ENCODE data around the gene TSPYL6.
"Not testable (repeated sequence)": the region's sequence is repeated elsewhere in the genome, so short reads cannot be mapped to it uniquely, and the experiment has no call there.

The TSPYL6 gene

DNA sequence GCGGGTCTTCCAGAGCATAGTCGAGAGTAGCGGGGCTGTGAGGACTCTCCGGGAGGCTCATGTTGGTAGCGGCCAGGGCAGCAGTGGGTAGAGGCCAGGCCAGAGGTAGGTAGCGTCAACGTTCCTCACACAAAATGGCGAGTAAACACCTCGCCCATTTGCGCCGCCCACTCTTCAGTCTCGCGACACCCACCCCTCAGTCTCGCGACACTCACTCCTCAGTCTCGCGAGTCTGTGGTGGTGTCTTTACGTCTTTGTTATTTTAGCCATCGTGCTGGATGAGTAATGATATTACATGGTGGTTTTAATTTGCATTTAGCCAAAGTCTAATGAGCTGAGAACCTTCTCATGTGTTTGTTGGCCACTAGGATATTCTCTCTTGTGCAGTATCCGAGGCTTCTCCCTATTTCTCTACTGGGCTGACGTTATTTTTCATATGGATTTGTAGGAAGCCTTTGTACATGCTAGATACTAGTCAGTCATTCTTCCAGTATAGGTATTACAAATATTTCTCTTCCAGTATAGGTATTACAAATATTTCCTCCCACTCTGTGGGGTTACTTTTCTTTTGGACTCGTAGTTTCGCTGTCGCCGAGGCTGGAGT is at the start of gene TSPYL6:
TSS of gene TSPYL6 (minus strand) at position 139 of the 604 bp plus-strand sequence. CDS start at position 61, 78 bp downstream.
- DNase-seq = no peak

DNA sequence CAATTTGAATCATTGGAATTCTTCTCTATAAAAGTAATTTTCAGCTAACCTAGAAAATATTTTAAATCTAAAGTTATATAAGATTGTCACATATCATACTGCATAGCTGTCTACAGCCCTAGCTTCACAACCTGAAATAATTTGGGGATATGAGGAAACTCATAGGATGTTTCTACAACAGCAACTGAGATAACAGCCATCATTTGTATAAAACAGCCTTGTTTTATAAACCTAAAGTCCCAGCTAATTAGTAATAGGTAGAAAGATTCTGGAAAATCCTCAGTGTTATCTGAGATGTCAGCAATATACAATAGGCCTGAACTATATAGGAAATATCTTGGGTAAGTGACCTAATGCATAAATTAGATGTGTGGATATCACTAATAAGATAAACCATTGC is 47.6 kb upstream of the TSPYL6 start:
- no peak for DNase-seq

DNA sequence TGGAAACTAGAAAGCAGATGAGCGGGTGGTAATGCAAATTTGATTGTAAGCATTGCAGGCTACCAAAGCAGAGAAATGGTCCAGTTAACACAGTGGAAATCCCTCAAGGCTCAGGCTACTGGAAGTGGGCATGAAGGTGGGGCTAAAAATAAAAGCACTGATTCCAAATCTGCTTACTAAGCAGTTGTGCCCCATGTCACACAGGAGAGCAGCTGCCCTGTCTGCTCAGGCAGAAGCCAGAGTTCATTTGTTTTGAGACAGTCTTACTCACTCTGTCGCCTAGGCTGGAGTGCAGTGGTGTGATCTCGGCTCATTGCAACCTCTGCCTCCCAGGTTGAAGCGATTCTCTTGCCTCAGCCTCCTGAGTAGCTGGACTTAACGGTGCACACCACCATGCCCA is 42.5 kb upstream of the TSPYL6 start:
- no peak for DNase-seq

DNA sequence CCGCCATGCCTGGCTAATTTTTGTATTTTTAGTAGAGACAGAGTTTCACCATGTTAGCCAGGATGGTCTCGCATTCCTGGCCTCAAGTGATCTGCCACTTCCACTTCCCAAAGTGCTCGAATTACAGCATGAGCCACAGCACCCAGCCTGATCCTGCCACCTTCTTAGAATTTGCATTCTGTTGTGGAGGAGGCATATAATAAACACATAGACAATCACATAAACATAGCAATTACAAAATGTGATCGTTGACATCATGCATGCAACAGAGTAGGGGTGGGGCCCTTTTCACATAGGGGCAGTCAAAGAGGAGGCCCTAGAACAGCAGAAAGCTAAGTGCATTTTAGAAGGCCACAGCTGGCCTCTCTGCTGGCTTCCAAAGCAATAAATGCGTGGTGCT is 39.9 kb upstream of the TSPYL6 start:
- DNase-seq = no peak

DNA sequence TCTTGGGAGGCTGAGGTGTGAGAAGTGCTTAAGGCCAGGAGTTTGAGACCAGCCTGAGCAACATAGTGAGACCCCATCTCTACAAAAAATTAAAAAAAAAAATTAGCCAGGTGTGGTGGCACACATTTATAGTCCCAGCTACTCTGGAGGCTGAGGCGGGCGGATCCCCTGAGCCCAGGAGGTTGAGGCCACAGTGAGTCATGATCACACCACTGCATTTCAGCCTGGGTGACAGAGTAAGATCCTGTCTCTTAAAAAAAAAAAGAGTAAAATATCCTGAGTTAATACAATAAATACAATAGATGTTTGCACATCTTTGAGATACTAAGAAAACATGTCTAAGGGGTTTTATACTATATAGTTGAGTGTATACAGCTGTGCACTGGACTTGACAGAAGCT is 38.6 kb upstream of the TSPYL6 start:
- not testable (repeated sequence) for DNase-seq

DNA sequence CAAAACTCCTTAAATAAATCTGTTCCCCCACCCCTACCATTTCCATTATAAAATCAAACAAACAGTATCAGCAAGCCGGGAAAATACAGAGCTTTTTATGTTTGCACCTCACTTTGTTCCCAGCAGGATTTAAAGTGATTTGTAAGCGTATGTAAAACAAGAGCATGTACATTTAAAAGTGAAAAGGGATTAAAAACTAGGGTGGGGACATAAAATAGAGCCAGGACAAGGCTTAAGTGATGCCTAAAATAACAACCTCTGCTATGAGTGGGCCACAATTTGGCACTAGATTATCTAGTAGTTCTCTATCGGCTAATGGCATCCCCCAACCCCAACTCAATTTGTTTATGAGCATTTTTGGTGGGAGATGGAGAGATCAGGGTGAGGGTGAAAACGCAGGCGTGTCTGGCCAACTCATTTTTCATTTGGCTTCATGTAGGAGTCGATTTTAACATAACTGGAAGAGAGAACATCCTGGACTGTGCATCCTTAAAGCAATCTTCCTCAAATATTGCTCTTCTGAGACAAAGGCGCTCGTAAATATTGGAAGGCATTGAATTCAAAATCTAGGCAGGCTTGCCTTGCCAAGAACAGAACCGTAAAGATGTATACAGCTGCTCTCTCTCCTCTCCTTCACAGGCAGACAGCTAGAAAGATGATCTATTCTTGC is 34.5 kb upstream of the TSPYL6 start:
- DNase-seq = no peak

DNA sequence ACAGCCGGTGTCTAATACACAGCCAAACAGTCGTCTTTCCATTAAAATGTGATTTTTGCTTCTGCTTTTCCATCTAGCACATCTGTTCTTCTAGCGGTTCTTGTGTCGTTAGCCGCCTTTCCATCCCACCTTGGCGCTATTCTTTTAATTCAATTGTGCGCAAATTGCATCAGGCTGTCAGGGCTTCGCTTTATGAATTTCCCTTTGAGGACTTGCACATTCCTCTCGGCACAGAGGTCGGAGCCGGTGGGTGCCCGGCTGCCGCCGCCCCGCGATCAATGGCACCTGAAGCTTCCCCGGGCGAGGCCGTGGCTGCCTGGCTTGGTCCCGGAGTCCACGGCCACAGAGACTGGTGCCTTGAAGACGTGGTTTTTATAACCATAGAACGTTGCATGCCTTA is 33.9 kb upstream of the TSPYL6 start:
- DNase-seq = no peak

DNA sequence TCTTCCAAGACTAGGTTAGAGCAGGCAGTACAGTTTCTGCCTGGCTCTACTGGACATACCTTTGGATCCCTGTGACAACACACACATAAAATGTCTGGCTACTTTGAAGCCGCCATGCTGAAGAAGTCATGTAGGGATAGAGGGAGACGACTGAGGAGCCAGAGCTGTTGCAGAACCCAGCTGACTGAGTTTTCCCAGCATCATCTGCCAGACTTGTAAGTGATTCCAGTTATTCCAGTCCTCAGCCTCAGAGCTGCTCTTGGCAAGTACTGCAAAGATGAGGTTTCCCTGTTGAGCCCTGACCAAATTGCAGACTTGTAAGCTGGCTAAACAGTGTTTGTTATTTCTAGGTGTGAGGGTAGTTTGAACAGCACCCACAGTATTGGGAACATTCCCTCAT is 31.5 kb upstream of the TSPYL6 start:
- no peak for DNase-seq

DNA sequence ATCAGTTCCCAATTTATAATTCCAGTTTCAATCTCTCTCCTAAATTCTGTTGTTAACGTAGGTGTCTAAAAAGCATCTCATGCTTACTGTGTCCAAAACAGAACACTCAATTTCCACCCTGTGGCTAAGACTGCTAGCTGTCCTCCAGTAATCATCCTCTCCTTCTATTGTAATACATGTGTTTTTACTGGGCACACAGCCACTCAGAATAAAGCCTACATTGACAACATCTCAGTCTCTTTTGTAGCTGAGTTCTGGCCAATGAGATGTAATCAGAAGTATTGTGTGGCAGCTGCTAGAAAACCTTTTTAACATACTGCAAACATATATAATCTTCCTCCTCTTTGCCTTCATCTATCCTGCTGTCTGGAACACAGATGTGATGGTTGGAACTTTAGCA is 29.4 kb upstream of the TSPYL6 start:
- DNase-seq = no peak

DNA sequence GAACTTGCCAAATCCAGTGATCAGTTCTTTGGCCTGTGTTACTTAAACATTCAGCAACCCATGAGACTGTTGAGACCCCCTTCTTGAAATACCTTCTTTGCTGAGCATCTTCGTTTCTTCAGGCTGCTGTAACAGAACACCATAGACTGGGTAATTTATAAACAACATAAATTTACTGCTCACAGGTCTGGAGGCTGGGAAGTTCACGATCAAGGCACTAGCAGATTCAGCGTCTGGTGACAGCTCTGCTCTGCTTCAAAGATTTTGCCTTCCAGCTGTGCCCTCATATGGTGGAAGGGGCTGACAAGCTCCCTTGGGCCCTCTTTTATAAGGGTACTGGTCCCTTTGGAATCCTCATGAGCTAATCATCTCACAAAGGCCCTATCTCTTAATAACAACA is 28.8 kb upstream of the TSPYL6 start:
- no peak for DNase-seq

DNA sequence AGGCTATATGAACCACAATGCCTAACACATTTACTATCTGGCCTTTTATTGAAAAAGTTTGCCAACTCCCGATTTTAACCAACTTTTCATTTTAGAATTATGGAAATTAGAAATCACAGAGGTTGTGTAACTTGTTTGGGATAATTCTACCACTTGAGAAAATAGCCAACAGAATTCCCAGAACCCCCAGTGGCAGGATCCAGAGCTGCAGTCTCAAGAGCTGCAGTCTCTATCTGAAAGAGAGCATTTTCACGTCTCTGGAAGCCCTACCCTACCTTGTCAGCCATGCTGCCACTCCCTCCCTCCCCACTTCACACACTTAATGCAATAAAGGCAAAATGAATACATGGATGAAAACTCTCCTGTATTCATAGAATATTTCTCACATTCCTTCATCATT is 23.4 kb upstream of the TSPYL6 start:
- no peak for DNase-seq

DNA sequence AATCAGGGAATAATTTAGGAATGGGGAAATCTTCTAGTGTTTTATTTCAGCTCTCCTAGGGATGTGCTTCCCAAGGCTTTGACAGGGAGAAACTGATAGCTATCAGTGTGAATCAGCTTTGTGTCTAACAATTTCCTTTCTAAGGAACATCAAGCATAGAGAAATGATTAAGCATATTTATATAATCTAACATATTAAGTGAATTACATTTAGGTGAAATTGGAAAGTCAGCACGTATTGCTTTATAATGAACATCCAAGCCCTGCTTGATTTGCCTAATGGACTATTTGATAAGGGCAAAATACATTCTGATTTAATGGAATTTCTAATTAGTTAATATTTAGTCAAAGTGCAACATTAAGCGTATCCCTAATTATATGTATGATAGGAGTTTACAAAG is 19.5 kb upstream of the TSPYL6 start:
- no peak for DNase-seq

DNA sequence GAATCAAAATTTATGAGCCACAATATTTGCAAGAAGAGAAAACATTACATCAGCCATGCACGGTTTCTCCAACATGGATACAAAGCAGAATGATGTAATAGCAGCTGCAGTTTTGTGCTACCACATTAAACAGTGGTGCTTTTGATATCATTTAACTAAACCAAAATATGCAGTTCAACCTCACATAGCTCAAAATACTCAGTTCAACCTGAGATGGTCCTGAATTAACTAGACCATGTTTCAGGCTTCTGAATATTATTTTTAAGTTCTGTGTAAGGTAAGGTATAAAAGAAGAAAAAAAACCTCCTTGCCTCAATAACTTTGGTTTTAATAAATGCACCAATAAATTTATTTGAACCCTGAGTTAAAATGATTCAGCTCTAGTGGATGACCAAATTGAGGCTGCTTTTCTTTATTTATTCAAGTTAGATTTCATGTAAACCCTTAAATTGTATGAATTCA is 18.8 kb upstream of the TSPYL6 start:
- no peak for DNase-seq

DNA sequence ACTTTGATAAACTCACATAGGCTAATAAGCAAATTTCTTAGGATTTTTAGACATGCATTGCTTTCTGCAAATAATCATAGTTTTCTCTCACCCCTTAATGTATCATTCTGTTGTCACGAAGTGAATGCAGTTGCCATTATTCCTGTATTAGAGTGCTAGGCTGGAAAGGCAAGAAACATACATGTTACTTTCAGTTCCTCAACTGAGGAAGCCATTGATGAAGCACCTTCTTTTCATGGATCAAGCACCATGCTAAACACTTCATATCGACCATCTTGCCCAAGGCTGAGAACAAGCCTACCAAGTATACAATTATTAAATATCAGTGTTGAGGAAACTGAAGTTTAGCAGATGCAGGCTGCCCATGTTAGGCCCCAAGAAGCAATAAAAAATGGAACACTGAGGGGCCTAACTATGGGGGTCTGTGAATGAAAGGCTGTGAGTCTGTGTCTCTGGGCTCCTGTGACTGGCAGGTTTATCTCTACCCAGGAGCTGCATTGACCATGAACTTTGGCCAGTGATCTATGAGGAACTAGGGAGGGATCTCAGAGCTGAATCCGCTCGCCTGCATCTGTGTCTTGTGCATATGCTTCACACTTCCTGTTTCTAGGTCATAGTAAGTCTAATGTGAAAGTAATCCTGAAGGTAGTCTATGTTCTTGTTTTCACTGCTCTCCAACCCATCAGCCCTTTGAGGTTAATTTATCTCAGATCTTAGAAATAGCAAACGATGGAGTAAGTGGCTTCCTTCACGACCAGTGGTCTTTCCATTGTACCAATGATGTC is 16.0 kb upstream of the TSPYL6 start:
- no peak for DNase-seq

DNA sequence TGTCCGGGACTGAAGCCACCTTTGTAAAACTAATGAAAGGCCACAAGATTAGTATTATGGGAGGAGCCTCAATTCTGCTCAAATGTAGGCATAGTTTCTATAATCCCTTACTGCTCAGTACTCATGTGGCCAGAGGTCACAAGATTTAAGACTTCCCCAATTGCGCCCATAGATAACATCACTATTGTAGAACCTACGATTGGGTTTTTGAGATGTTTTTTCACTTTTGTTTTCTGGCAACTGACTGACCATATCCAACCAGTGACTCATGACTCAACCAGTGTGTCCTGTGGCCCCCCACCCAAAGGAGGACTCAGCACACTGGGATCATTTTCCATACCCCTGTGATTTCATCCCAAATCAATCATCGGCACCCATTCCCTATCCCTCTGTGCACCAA is 15.2 kb upstream of the TSPYL6 start:
- no peak for DNase-seq

DNA sequence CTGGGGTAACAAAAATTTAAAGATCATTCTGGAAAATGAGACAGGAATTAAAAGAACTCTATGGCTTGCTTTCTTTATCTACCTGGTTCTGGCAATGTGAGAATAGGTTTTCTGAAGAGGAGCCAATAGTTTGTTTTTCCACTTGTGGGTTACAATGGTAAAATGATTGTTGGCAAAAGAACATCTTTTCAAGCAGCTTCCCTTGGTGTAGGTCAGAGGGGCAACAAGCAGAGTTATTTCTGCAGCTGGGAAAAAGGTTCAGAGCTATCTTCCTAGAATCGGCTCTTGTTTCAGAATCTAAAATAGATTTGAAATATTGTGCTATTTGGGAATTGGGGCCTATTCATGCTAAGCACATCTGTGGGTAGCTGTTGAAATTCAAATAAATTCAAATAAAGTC is 11.5 kb upstream of the TSPYL6 start:
- no peak for DNase-seq

DNA sequence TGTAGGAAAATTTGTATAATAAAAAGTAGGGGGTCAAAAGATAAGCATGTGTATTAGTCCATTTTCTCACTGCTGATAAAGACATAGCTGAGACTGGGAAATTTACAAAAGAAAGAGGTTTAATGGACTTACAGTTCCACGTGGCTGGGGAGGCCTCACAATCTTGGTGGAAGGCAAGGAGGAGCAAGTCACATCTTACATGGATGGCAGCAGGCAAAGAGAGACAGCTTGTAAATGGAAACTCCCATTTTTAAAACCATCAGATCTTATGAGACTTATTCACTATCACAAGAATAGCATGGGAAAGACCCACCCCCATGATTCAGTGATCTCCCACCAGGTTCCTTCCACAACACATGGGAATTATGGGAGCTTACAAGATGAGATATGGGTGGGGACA is 9.1 kb upstream of the TSPYL6 start:
- DNase-seq = not testable (repeated sequence)

DNA sequence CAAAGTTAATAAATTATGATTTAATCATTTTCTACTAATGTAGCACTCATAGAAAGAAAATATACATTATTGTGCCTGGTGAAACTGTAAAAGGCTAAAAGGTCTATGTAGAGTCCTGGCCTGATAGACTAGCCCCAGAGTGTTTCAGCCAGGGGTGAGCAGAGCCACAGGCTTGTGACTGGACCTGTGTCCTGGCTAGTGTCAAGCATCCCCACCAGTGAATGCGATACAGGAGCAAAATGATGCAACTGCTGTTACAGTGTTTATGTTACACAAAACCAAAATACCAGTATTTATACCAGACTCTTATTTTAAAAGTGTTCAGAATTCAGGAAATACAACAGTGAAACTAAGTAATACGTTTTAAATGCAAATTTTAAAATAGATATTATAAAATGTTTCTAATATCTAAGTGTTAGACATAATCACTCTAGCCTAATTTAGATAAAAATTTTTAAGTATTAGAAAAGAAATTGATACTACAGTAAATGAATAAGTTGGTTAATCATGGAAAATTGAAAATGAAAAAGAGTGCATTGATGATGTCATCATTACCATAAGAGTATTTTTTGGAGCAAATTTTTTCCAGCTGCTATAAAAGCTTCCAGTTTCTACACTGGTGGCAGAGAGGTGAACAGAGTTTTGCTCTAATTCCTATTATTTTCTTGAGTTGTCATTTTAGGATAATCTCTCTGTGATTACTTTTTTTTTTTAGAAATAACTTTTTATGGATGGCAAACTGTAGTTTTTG is 6.2 kb upstream of the TSPYL6 start:
- DNase-seq = no peak

DNA sequence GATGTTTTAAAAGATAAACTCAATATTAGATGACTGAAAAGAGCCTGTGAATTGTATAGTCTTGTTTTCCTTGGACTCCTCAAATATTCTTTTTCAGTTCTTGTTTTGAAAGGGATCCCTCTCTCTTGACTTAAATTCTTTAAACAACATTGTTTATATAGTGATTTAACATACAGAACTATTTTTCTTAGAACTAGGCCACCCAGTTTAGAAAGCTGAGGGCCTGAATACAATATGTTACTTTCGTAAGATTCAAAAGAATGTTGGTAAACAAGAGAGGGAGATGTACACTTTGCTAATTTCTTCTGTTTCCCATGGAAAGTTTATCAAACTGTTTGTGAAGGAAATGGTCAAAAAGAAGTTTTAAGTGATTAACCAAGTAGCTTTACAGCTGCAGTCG is 5.5 kb upstream of the TSPYL6 start:
- DNase-seq = no peak

DNA sequence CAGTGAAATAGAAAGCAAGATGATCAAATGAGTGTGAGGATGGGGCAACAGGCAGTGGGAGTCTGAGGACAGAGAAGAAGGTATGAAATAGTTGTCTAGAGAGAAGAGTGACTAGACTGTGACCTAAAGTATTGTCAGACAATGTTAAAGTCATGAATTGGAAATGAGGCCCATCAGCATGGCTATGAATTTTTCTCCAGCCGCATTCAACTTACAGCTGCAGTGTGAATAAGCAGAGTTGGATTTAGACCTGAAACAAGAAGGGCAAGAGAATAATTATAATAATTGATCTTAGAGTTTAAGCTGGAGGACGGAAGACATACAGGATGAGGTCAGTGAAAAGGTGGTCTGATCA is 4.2 kb upstream of the TSPYL6 start:
- no peak for DNase-seq

DNA sequence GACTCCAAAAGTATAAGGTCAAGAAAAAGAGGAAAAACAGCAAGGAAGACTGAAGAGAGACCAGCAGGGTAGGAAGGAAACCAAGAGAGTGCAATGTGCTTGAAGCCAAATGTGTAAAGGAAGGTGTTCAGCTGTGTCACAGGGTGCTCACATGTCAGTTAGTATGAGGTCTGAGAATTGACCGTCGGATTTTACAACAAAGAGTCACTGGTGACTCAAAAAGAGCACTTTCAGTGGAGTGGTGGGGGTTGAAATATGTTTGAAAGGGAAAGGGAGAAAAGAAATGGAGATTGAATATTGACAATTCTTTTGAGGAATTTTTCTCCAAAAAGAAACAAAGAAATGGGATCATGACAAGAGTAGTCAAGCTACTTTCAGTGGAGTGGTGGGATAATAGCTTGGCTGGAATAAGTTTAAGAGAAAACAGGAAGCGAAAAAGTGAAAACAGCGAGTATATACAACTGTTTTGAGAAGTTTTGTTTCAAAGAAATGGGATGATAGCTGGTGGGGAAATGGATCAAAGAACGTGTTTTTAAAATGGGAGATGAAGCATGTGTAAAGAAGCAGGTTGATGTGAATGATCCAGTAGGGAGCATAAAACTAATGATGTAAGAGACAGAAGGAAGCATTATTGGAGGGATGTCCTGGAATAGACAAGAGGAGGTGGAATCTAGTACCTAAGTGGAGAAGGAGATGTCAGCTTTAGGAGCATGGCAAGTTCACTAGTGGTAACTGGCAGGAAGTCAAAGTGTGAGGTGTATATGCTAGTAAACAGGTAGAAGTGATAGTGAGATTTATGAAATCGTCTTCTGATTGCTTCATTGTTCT is 3.6 kb upstream of the TSPYL6 start:
- no peak for DNase-seq

DNA sequence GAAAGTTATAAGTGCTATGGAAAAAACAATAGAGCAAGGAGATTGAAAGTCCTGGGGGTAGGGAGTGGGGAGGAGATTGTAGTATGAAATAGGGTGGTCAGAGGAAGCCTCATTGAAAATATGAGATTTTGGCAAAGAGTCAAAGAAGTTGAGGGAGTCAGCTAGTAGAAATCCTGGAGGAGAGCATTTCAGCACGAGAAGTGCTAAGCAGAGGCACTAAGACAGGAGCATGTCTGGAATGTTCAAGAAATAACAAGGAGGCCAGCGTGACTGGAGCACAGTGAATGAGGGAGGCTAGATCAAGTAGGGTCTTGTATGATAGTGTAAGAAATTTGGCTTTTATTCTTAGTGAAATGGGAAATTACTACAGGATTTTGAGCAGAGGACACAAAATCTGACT is 2.1 kb upstream of the TSPYL6 start:
- DNase-seq = no peak

All from activated CD4-positive, alpha-beta T cell treated with anti-CD3 and anti-CD28 coated beads for 1 hour (primary cell).